ENCODE data around the gene PIF1. TPM values are rescaled to one million over a fixed set of nuclear protein-coding genes. Genes with fewer than 3 reads are reported as not detected.
"Not testable (repeated sequence)": the region's sequence is repeated elsewhere in the genome, so short reads cannot be mapped to it uniquely, and the experiment has no call there.

PIF1 gene
- total RNA-seq, 1 donor from 2014 or later: 1.7 TPM

- H2AFZ ChIP-seq (ENCODE audit: low read depth, low read length): no peak overlapping the region
- Mint-ChIP-seq H3K27me3 (ENCODE audit: low read depth, unreplicated experiment) (peaks cover 2% of the 10 kb centered on the region), H3K4me1 (ENCODE audit: low read depth, unreplicated experiment) (peaks cover 6% of the 10 kb centered on the region), H3K9me3 (ENCODE audit: unreplicated experiment) (no peaks in the 10 kb centered on the region), H3K4me3 (ENCODE audit: unreplicated experiment) (no peak overlapping the region), H3K27ac (ENCODE audit: unreplicated experiment) (no peak overlapping the region), H3K36me3 (ENCODE audit: low read depth, unreplicated experiment) (peaks cover 2% of the 10 kb centered on the region)
- no peak overlapping the region for H3K9ac ChIP-seq (ENCODE audit: low read length)
- H3K4me2 ChIP-seq (ENCODE audit: low read length): no peak overlapping the region
- DNase-seq (ENCODE audit: low read depth): no peak
- H3K27me3 ChIP-seq (ENCODE audit: insufficient read depth, low read length): no peaks in the 10 kb centered on the region
- H3K27ac ChIP-seq (ENCODE audit: low read depth, low read length): no peak overlapping the region
- H3K9me3 ChIP-seq (ENCODE audit: insufficient read depth, low read depth, low read length): no peaks in the 10 kb centered on the region
- no peak for TF ChIP-seq EZH2 (IDR thresholded peaks at IDR 0.05; ENCODE audit: insufficient read depth, low read length)
- TF ChIP-seq CTCF (IDR thresholded peaks at IDR 0.05; ENCODE audit: insufficient read depth, low read depth, low read length): no peak
- H3K79me2 ChIP-seq (ENCODE audit: insufficient read depth, low read length): no peaks in the 10 kb centered on the region
- H3K36me3 ChIP-seq (ENCODE audit: insufficient read depth, low read length): no peaks in the 10 kb centered on the region
- no peaks in the 10 kb centered on the region for H4K20me1 ChIP-seq (ENCODE audit: insufficient read depth, low read length)
- no peaks in the 10 kb centered on the region for H3K4me1 ChIP-seq (ENCODE audit: insufficient read depth, low read length)
- no peak for FAIRE-seq
- no peak overlapping the region for H3K4me3 ChIP-seq (ENCODE audit: insufficient read depth, low read depth, low read length)
These were observed 9.0 kb downstream of the PIF1 start for GRCh38 chr15:64816452-64816851.

- not testable (repeated sequence) for H4K20me1 ChIP-seq (ENCODE audit: insufficient read depth, low read length); FAIRE-seq; H3K4me2 ChIP-seq (ENCODE audit: low read length); H3K36me3 Mint-ChIP-seq (ENCODE audit: low read depth, unreplicated experiment); H3K9me3 ChIP-seq (ENCODE audit: insufficient read depth, low read depth, low read length); H2AFZ ChIP-seq (ENCODE audit: low read depth, low read length); H3K36me3 ChIP-seq (ENCODE audit: insufficient read depth, low read length); H3K27ac Mint-ChIP-seq (ENCODE audit: unreplicated experiment); H3K9ac ChIP-seq (ENCODE audit: low read length); H3K4me1 ChIP-seq (ENCODE audit: insufficient read depth, low read length); H3K4me3 ChIP-seq (ENCODE audit: insufficient read depth, low read depth, low read length); H3K9me3 Mint-ChIP-seq (ENCODE audit: unreplicated experiment); H3K27ac ChIP-seq (ENCODE audit: low read depth, low read length); H3K4me3 Mint-ChIP-seq (ENCODE audit: unreplicated experiment); H3K27me3 Mint-ChIP-seq (ENCODE audit: low read depth, unreplicated experiment); H3K27me3 ChIP-seq (ENCODE audit: insufficient read depth, low read length); H3K79me2 ChIP-seq (ENCODE audit: insufficient read depth, low read length); DNase-seq (ENCODE audit: low read depth)
- peaks cover 13% of the 10 kb centered on the region for H3K4me1 Mint-ChIP-seq (ENCODE audit: low read depth, unreplicated experiment)
These were observed 10.5 kb downstream of the PIF1 start for GRCh38 chr15:64814965-64815364.

- not testable (repeated sequence) for FAIRE-seq; H3K9me3 Mint-ChIP-seq (ENCODE audit: unreplicated experiment); H2AFZ ChIP-seq (ENCODE audit: low read depth, low read length); H3K36me3 ChIP-seq (ENCODE audit: insufficient read depth, low read length); H3K27me3 ChIP-seq (ENCODE audit: insufficient read depth, low read length); H3K27ac Mint-ChIP-seq (ENCODE audit: unreplicated experiment); H4K20me1 ChIP-seq (ENCODE audit: insufficient read depth, low read length); H3K4me3 Mint-ChIP-seq (ENCODE audit: unreplicated experiment); H3K9ac ChIP-seq (ENCODE audit: low read length); DNase-seq (ENCODE audit: low read depth); H3K36me3 Mint-ChIP-seq (ENCODE audit: low read depth, unreplicated experiment); H3K27me3 Mint-ChIP-seq (ENCODE audit: low read depth, unreplicated experiment); H3K79me2 ChIP-seq (ENCODE audit: insufficient read depth, low read length); H3K27ac ChIP-seq (ENCODE audit: low read depth, low read length); H3K4me3 ChIP-seq (ENCODE audit: insufficient read depth, low read depth, low read length); H3K9me3 ChIP-seq (ENCODE audit: insufficient read depth, low read depth, low read length); H3K4me1 ChIP-seq (ENCODE audit: insufficient read depth, low read length); H3K4me2 ChIP-seq (ENCODE audit: low read length)
- peaks cover 13% of the 10 kb centered on the region for H3K4me1 Mint-ChIP-seq (ENCODE audit: low read depth, unreplicated experiment)
These were observed 11.2 kb downstream of the PIF1 start for GRCh38 chr15:64814283-64814682.

- peaks cover 4% of the 10 kb centered on the region for H3K4me1 ChIP-seq (ENCODE audit: insufficient read depth, low read length)
- no peak for FAIRE-seq
- no peak overlapping the region for H3K4me3 ChIP-seq (ENCODE audit: insufficient read depth, low read depth, low read length)
- no peak overlapping the region for H3K27ac ChIP-seq (ENCODE audit: low read depth, low read length)
- H2AFZ ChIP-seq (ENCODE audit: low read depth, low read length): no peak overlapping the region
- no peaks in the 10 kb centered on the region for H4K20me1 ChIP-seq (ENCODE audit: insufficient read depth, low read length)
- no peak overlapping the region for H3K4me2 ChIP-seq (ENCODE audit: low read length)
- H3K9ac ChIP-seq (ENCODE audit: low read length): no peak overlapping the region
- no peak overlapping the region for H3K4me3 Mint-ChIP-seq (ENCODE audit: unreplicated experiment)
- peaks cover 2% of the 10 kb centered on the region for H3K36me3 Mint-ChIP-seq (ENCODE audit: low read depth, unreplicated experiment)
- peaks cover 7% of the 10 kb centered on the region for H3K27me3 ChIP-seq (ENCODE audit: insufficient read depth, low read length)
- TF ChIP-seq CTCF (IDR thresholded peaks at IDR 0.05; ENCODE audit: insufficient read depth, low read depth, low read length): no peak
- TF ChIP-seq EZH2 (IDR thresholded peaks at IDR 0.05; ENCODE audit: insufficient read depth, low read length): no peak
- H3K9me3 ChIP-seq (ENCODE audit: insufficient read depth, low read depth, low read length): no peaks in the 10 kb centered on the region
- no peaks in the 10 kb centered on the region for H3K79me2 ChIP-seq (ENCODE audit: insufficient read depth, low read length)
- H3K27me3 Mint-ChIP-seq (ENCODE audit: low read depth, unreplicated experiment): peaks cover 15% of the 10 kb centered on the region
- H3K9me3 Mint-ChIP-seq (ENCODE audit: unreplicated experiment): no peaks in the 10 kb centered on the region
- DNase-seq (ENCODE audit: low read depth): peak; percentile 12
- no peaks in the 10 kb centered on the region for H3K36me3 ChIP-seq (ENCODE audit: insufficient read depth, low read length)
- H3K4me1 Mint-ChIP-seq (ENCODE audit: low read depth, unreplicated experiment): peaks cover 13% of the 10 kb centered on the region
- no peak overlapping the region for H3K27ac Mint-ChIP-seq (ENCODE audit: unreplicated experiment)
These were observed 12.4 kb downstream of the PIF1 start for GRCh38 chr15:64813075-64813474.

Data from astrocyte (in vitro differentiated cells and primary cell).